Right renal cortex interstitium (tissue), 3 donors: ENCODE data around the gene TUBA1C. TPM values are rescaled to one million over a fixed set of nuclear protein-coding genes. Genes with fewer than 3 reads are reported as not detected.
"Not testable (repeated sequence)": the region's sequence is repeated elsewhere in the genome, so short reads cannot be mapped to it uniquely, and the experiment has no call there.

ENCODE experiments used
- DNase-seq, 3 donors: peaks; one replicate each; pipeline ENCODE4 v3.0.0-alpha.2; 2013; ENCODE audit warnings: low read depth in 3 of 3, low spot score in 2 of 3
- polyA plus RNA-seq, 3 donors: library from polyadenylated mRNA; unstranded; fragments of 120-200 nt; gene quantifications; one replicate each; pipeline ENCODE4 v1.2.1, GENCODE V29; 2013; ENCODE audit not compliant: insufficient read length in 3 of 3

Gene TUBA1C
- polyA plus RNA-seq, 3 donors: 142 to 183 (median 163) TPM

DNA sequence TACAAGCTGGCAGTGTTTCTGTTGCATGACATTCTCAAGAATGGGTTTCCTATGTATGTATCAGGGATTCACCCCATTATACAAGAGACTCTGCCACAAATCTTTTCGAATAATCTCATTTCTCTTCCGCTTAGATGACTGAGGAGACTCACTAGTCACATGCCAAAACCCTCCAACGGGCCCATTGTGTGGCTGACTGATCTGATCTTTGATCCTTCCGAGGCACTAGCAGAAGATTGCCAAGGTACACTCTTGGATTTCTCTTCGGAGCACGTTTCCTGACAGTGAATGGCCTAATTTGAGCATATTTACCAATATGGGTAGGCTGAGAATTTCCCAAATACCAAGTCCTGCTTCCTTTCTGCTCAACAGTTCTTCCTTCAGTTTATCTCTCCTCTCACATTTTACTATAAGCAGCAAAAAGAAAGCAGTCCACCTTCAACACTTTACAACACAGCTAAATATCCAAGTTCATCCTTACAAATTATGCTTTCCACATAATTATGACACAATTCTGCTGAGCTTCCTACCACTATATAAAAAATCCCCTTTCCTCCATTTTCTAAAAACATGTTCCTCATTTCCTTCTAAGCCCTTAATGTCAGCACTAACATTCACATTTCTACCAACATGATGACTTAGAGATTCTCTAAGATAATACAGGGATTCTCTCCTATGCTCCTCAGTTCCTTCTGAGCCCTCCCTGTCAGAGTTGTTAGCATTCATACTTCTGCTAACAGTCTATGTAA lies 41.1 kb downstream of the TUBA1C start:
- no peak for DNase-seq

GRCh38 chr12:49309386-49309785 lies 44.5 kb downstream of the TUBA1C start:
- DNase-seq: no peak

DNA sequence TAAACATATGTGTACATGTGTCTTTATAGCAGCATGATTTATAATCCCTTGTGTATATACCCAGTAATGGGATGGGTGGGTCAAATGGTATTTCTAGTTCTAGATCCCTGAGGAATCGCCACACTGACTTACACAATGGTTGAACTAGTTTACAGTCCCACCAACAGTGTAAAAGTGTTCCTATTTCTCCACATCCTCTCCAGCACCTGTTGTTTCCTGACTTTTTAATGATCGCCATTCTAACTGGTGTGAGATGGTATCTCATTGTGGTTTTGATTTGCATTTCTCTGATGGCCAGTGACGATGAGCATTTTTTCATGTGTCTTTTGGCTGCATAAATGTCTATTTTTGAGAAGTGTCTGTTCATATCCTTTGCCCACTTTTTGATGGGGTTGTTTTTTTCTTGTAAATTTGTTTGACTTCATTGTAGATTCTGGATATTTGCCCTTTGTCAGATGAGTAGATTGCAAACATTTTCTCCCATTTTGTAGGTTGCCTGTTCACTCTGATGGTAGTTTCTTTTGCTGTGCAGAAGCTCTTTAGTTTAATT lies 45.6 kb downstream of the TUBA1C start:
- not testable (repeated sequence) for DNase-seq

DNA sequence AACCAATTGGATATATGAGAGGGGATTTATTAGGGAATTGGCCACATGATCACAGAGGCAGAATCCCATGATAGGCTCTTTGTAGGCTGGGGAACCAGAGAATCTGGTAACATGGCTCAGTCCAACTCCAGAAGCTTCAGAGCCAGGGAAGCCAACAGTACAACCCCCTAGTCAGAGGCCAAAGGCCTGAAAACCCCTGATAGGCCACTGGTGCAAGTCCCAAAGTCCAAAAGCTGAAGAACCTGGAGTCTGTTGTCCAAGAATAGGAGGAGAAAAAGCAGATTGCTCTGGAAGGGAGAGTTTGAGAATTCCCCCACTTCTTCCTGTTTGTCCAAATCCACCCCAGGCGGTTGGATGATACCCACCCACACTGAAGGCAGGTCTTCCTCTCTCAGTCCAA lies 49.9 kb downstream of the TUBA1C start:
- no peak for DNase-seq

- DNase-seq: not testable (repeated sequence)
Observed at GRCh38 chr12:49317118-49317517, 52.2 kb downstream of the TUBA1C start.

DNA sequence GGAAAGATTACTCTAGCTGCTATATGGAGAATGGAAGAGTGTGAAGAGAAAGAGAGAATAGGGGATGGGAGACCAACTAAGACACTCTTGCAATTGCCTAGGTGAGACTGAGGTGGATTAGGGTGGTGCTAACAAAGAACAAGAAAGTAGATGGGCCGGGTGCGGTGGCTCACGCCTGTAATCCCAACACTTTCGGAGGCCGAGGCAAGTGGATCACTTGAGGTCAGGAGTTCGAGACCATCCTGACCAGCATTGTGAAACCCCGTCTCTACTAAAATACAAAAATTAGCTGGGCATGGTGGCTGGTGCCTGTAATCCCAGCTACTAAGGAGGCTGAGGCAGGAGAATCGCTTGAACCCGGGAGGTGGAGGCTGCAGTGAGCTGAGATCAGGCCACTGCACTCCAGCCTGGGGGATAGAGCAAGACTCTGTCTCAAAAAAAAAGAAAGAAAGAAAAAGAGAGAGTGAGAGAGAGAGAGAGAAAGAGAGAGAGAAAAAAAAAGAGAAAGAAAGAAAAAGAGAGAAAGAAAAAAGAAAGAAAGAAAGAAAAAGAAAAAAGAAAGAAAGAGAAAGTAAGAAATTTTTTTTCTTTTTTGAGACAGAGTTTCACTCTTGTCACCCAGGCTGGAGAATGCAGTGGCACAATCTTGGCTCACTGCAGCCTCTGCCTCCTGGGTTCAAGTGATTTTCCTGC lies 55.7 kb downstream of the TUBA1C start:
- DNase-seq: not testable (repeated sequence)

GRCh38 chr12:49322367-49322707 lies 57.5 kb downstream of the TUBA1C start:
- no peak for DNase-seq

DNA sequence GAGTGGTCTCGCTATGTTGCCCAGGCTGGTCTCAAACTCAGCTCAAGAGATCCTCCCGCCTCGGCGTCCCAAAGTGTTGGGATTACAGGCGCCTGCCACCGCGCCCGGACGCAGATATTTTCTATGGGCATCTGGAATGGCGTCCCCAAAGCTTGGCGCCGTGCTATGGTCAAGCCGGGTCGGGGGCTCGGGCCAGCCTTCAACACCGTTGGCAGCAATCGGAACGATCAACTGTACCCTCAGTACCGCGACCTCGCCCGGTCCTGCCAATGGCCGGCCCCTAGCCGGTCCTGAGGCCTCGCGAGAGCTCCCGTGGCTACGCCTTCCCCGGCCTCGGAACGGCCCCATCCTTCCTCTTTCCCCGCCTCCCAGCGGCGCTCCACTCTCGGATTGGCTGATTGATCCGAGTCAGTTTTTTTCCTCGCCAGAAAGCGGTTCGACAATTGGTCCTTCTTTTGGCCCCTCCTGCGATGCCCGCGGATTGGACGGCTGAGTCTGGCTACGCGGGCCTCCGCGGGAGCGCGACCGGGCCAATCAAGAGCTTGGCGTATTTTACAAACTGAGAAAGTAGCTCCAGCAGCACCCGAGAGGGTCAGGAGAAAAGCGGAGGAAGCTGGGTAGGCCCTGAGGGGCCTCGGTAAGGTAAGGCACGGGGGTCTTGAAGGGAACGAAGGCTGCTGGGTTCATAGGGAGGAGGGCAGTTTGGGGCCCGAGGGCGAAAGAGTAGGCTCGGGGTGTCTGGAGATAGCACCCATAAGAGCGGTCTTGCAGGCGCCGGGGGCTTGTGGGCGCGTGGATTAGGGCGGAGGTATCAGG lies 58.0 kb downstream of the TUBA1C start, which contains the start of gene TROAP:
Gene TROAP (plus strand): TSS at position 548 of the 816 bp plus-strand sequence. CDS start 354 bp downstream, outside the sequence.
- DNase-seq: peak; percentile 96 to 99 (median 97)

DNA sequence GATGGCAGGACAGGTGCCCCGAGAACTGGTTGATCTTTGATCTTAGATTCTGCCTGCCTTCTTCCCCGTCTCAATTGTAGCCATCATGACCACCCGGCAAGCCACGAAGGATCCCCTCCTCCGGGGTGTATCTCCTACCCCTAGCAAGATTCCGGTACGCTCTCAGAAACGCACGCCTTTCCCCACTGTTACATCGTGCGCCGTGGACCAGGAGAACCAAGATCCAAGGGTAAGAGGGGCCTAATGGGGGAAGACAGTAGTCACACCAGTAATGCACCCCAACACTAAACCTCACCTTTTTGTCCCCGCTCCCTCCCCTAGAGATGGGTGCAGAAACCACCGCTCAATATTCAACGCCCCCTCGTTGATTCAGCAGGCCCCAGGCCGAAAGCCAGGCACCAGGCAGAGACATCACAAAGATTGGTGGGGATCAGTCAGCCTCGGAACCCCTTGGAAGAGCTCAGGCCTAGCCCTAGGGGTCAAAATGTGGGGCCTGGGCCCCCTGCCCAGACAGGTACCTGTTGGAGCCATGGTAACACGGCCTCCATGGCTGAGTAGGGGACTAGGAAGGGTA lies 58.7 kb downstream of the TUBA1C start:
- no peak for DNase-seq

Other genes with a start within 250 kb of the TUBA1C start
- gene PRKAG1, start 246.3 kb upstream of the TUBA1C start, polyA plus RNA-seq: 10 to 100 TPM; 80.8 to 89.0 (median 84.1) TPM
- 10 to 100 TPM; 38.5 to 43.8 (median 42.3) TPM for gene KMT2D, start 204.3 kb upstream of the TUBA1C start, polyA plus RNA-seq
- 1 to 10 TPM; 1.7 to 1.8 (median 1.8) TPM for gene RHEBL1, start 195.1 kb upstream of the TUBA1C start, polyA plus RNA-seq
- gene DHH, start 170.3 kb upstream of the TUBA1C start, polyA plus RNA-seq: under 1 TPM; 0.25 to 0.44 (median 0.33) TPM
- 10 to 100 TPM; 49.5 to 69.1 (median 57.0) TPM for gene LMBR1L, start 154.2 kb upstream of the TUBA1C start, polyA plus RNA-seq
- gene TUBA1B, start 133.7 kb upstream of the TUBA1C start, polyA plus RNA-seq: 1,000 to 10,000 TPM; 1,080 to 1,130 (median 1,124) TPM
- 100 to 1,000 TPM; 429 to 512 (median 485) TPM for gene TUBA1A, start 76.0 kb upstream of the TUBA1C start, polyA plus RNA-seq
- gene PRPH, start 30.1 kb downstream of the TUBA1C start, polyA plus RNA-seq: under 1 TPM; 0.17 to 0.28 (median 0.27) TPM
- 10 to 100 TPM; 16.1 to 18.2 (median 17.6) TPM for gene TROAP, start 58.2 kb downstream of the TUBA1C start, polyA plus RNA-seq
- 1 to 10 TPM in 1 of 3 donors, under 1 TPM in 2; 0.94 to 1.5 (median 0.99) TPM for gene C1QL4, start 72.1 kb downstream of the TUBA1C start, polyA plus RNA-seq
- gene DNAJC22, start 81.8 kb downstream of the TUBA1C start, polyA plus RNA-seq: 10 to 100 TPM; 18.3 to 20.8 (median 19.6) TPM
- gene SPATS2, start 102.4 kb downstream of the TUBA1C start, polyA plus RNA-seq: 10 to 100 TPM; 44.3 to 56.9 (median 48.8) TPM